GM23338 (cell line): ENCODE results near the gene TEX36. TPM values are rescaled to one million over a fixed set of nuclear protein-coding genes. Genes with fewer than 3 reads are reported as not detected.

Experiments
- ATAC-seq: fragments of 200-7000 bp; cut with Tn5 transposase; 3 replicates; pipeline ENCODE4 v1.9.1; 2020
- DNase-seq: peaks from one replicate; pipeline ENCODE4 v3.0.0-alpha.2; 2015; ENCODE audit warnings: low spot score
- H2AFZ ChIP-seq: fragments of 200-600 bp; sonication (generic); 2 replicates; pipeline ENCODE4 v1.8.0; 2016; ENCODE audit warnings: antibody characterized with exemption, mild to moderate bottlenecking, moderate library complexity
- H3F3A ChIP-seq: fragments of 200-600 bp; sonication (generic); replicated peaks from 2 replicates; pipeline ENCODE4 v1.8.0; 2017; ENCODE audit warnings: antibody characterized with exemption, mixed run types, low read depth
- H3K27ac ChIP-seq: fragments of 200-600 bp; sonication (generic); 2 replicates; pipeline ENCODE4 v1.6.1; 2016; ENCODE audit warnings: low read depth
- H3K27me3 ChIP-seq: fragments of 200-600 bp; sonication (generic); 2 replicates; pipeline ENCODE4 v1.8.0; 2016; ENCODE audit warnings: mild to moderate bottlenecking, mixed run types, moderate library complexity; ENCODE audit not compliant: insufficient read depth
- H3K36me3 ChIP-seq: fragments of 200-600 bp; sonication (generic); 2 replicates; pipeline ENCODE4 v1.8.0; 2016; ENCODE audit warnings: mild to moderate bottlenecking; ENCODE audit not compliant: insufficient read depth
- H3K4me1 ChIP-seq: fragments of 200-600 bp; sonication (generic); 2 replicates; pipeline ENCODE4 v1.8.0; 2016; ENCODE audit warnings: mild to moderate bottlenecking, moderate library complexity; ENCODE audit not compliant: insufficient read depth
- H3K4me2 ChIP-seq: fragments of 200-600 bp; sonication (generic); 2 replicates; pipeline ENCODE4 v1.7.1; 2017; ENCODE audit warnings: mixed run types
- H3K4me3 ChIP-seq: fragments of 200-600 bp; sonication (generic); 2 replicates; pipeline ENCODE4 v1.6.1; 2016; ENCODE audit warnings: mixed run types
- H3K79me2 ChIP-seq: fragments of 200-600 bp; sonication (generic); replicated peaks from 2 replicates; pipeline ENCODE4 v1.8.0; 2017; ENCODE audit warnings: mild to moderate bottlenecking; ENCODE audit not compliant: insufficient read depth
- H3K9me2 ChIP-seq: fragments of 200-600 bp; sonication (generic); 2 replicates; pipeline ENCODE4 v1.8.0; 2017; ENCODE audit not compliant: insufficient read depth
- H4K20me1 ChIP-seq: fragments of 200-600 bp; sonication (generic); replicated peaks from 2 replicates; pipeline ENCODE4 v1.8.0; 2017; ENCODE audit warnings: mild to moderate bottlenecking; ENCODE audit not compliant: insufficient read depth
- H3K27ac Mint-ChIP-seq: 2 replicates; pipeline ENCODE4 v1.8.0; 2020; ENCODE audit warnings: inconsistent platforms, mild to moderate bottlenecking, moderate library complexity, mixed read lengths
- H3K27me3 Mint-ChIP-seq: 3 replicates; pipeline ENCODE4 v1.8.0; 2022; ENCODE audit warnings: low read depth, mild to moderate bottlenecking, moderate library complexity, mixed read lengths, inconsistent platforms; ENCODE audit not compliant: insufficient read depth, poor library complexity
- H3K36me3 Mint-ChIP-seq: 3 replicates; pipeline ENCODE4 v1.8.0; 2021; ENCODE audit warnings: low read depth, mild to moderate bottlenecking, inconsistent platforms, moderate library complexity, mixed read lengths
- H3K4me1 Mint-ChIP-seq: 3 replicates; pipeline ENCODE4 v1.8.0; 2020; ENCODE audit warnings: mild to moderate bottlenecking, inconsistent platforms, mixed read lengths
- H3K4me3 Mint-ChIP-seq: 3 replicates; pipeline ENCODE4 v1.8.0; 2021; ENCODE audit warnings: moderate library complexity, mild to moderate bottlenecking, inconsistent platforms, mixed read lengths
- H3K9me3 Mint-ChIP-seq: 3 replicates; pipeline ENCODE4 v1.8.0; 2020; ENCODE audit warnings: moderate library complexity, mild to moderate bottlenecking, inconsistent platforms, mixed read lengths
- CTCF ChIP-seq, 2 experiments: fragments of 200-600 bp in 1 of 2; sonication (generic) in 1 of 2; conservative IDR thresholded peaks; 2 replicates each; pipeline versions ENCODE4 v1.5.1 to v1.6.1; 2016 to 2017; ENCODE audit warnings: antibody characterized with exemption in 2 of 2, low read depth in 2 of 2, mild to moderate bottlenecking in 2 of 2, moderate library complexity in 1 of 2
- ETS1 ChIP-seq: IDR thresholded peaks from 2 replicates; pipeline ENCODE4 v1.6.1; 2016; ENCODE audit warnings: antibody characterized with exemption
- EZH2 ChIP-seq: fragments of 200-600 bp; sonication (generic); IDR thresholded peaks from one replicate; pipeline ENCODE4 v1.8.0; 2017; ENCODE audit warnings: antibody characterized with exemption, mild to moderate bottlenecking, low read depth; ENCODE audit not compliant: unreplicated experiment
- JUNB ChIP-seq: IDR thresholded peaks from one replicate; pipeline ENCODE4 v1.6.1; 2016; ENCODE audit warnings: antibody characterized with exemption; ENCODE audit not compliant: unreplicated experiment
- NANOG ChIP-seq: IDR thresholded peaks from 2 replicates; pipeline ENCODE4 v1.6.1; 2016; ENCODE audit warnings: antibody characterized with exemption, borderline replicate concordance
- POLR2AphosphoS5 ChIP-seq: IDR thresholded peaks from 2 replicates; pipeline ENCODE4 v1.6.1; 2016; ENCODE audit warnings: antibody characterized with exemption, low read depth
- STAT1 ChIP-seq: IDR thresholded peaks from one replicate; pipeline ENCODE4 v1.6.1; 2016; ENCODE audit warnings: antibody characterized with exemption; ENCODE audit not compliant: unreplicated experiment
- ZNF114 ChIP-seq: fragments of 250-450 bp; sonication (Bioruptor Pico); IDR thresholded peaks from 2 replicates; pipeline ENCODE4 v1.5.0; 2020; ENCODE audit warnings: mild to moderate bottlenecking, moderate library complexity
- ZNF331 ChIP-seq: fragments of 250-450 bp; sonication (Bioruptor Pico); IDR thresholded peaks from 2 replicates; pipeline ENCODE4 v1.5.0; 2020; ENCODE audit warnings: low read depth, mild to moderate bottlenecking, moderate library complexity
- polyA plus RNA-seq: library from polyadenylated mRNA; unstranded; fragments of >200 nt; fragmentation: Nextera tagmentation; extraction: Ambion mirVana; gene quantifications from 2 replicates; pipeline ENCODE4 v1.2.1, GENCODE V29; 2016
- total RNA-seq: library from RNA; depleted of rRNA; stranded (reverse); fragments of >200 nt; shearing (Covaris generic); gene quantifications from 2 replicates; pipeline ENCODE4 v1.2.3, GENCODE V29; 2014
- TF ChIP-seq, protein P1 (sequence below): IDR thresholded peaks from one replicate; pipeline ENCODE4 v1.6.1; 2018; ENCODE audit warnings: antibody characterized with exemption; ENCODE audit not compliant: unreplicated experiment

The TEX36 gene
- total and polyA plus RNA-seq, 2 experiments from 2014 or later = not detected

DNA sequence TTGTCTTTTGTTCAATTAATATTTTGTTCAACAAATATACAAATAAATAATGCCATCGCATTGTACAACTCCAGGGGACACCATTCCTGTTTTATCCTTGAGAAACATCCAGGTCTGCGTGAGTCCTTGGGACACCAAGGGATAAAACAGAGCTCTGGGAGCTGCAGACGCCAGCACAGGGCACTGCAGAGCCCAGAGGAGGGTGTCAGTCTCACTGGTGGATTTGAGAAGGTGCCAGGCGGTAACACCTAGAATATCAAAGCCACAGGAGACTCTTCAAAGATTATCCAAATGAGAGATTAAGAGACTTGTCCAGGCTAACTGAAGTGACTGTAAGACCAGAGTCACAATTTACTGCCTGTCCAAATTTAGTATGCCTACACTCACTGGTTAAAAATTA lies 55.3 kb downstream of the TEX36 start:
- DNase-seq (no peak), ATAC-seq (no peak)
- Histone ChIP-seq H3F3A (no peaks in the 10 kb centered on the region), H3K36me3 (no peaks in the 10 kb centered on the region), H3K9me2 (no peaks in the 10 kb centered on the region; the same call in 1 of the 2 replicates), H4K20me1 (no peaks in the 10 kb centered on the region), H3K4me2 (no peak overlapping the region), H3K79me2 (no peaks in the 10 kb centered on the region), H3K4me1 (no peaks in the 10 kb centered on the region), H3K27me3 (no peaks in the 10 kb centered on the region), H2AFZ (no peak overlapping the region), H3K27ac (no peak overlapping the region), H3K4me3 (no peak overlapping the region)
- Mint-ChIP-seq H3K4me1 (peaks cover 7% of the 10 kb centered on the region), H3K36me3 (no peaks in the 10 kb centered on the region), H3K4me3 (no peak overlapping the region), H3K9me3 (no peaks in the 10 kb centered on the region; the same call in 1 of the 3 replicates), H3K27ac (no peak overlapping the region), H3K27me3 (peaks cover 1% of the 10 kb centered on the region)
- no peak for TF ChIP-seq ZNF331 (CRISPR knock-in tag)
- no peak for TF ChIP-seq STAT1
- TF ChIP-seq ETS1 = no peak
- TF ChIP-seq ZNF114 (CRISPR knock-in tag) = no peak
- no peak for TF ChIP-seq POLR2AphosphoS5
- no peak for TF ChIP-seq NANOG
- no peak for TF ChIP-seq JUNB

GRCh38 chr10:125626671-125627070 lies 56.3 kb downstream of the TEX36 start:
- no peak overlapping the region for H3K27ac Mint-ChIP-seq
- no peaks in the 10 kb centered on the region for H4K20me1 ChIP-seq
- no peak overlapping the region for H3K27ac ChIP-seq
- TF ChIP-seq, protein P1, sequence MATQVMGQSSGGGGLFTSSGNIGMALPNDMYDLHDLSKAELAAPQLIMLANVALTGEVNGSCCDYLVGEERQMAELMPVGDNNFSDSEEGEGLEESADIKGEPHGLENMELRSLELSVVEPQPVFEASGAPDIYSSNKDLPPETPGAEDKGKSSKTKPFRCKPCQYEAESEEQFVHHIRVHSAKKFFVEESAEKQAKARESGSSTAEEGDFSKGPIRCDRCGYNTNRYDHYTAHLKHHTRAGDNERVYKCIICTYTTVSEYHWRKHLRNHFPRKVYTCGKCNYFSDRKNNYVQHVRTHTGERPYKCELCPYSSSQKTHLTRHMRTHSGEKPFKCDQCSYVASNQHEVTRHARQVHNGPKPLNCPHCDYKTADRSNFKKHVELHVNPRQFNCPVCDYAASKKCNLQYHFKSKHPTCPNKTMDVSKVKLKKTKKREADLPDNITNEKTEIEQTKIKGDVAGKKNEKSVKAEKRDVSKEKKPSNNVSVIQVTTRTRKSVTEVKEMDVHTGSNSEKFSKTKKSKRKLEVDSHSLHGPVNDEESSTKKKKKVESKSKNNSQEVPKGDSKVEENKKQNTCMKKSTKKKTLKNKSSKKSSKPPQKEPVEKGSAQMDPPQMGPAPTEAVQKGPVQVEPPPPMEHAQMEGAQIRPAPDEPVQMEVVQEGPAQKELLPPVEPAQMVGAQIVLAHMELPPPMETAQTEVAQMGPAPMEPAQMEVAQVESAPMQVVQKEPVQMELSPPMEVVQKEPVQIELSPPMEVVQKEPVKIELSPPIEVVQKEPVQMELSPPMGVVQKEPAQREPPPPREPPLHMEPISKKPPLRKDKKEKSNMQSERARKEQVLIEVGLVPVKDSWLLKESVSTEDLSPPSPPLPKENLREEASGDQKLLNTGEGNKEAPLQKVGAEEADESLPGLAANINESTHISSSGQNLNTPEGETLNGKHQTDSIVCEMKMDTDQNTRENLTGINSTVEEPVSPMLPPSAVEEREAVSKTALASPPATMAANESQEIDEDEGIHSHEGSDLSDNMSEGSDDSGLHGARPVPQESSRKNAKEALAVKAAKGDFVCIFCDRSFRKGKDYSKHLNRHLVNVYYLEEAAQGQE = no peak
- TF ChIP-seq CTCF (conservative IDR thresholded peaks at IDR 0.05; ENCODE audit: low read depth in 2 of 2) (no peak), EZH2 (no peak), JUNB (no peak)

More at GRCh38 chr10:125626671-125627070, 56.3 kb downstream of the TEX36 start:
- Histone ChIP-seq H3K4me2 (no peak overlapping the region), H3K36me3 (no peaks in the 10 kb centered on the region), H3K79me2 (no peaks in the 10 kb centered on the region), H3F3A (no peaks in the 10 kb centered on the region), H3K4me1 (no peaks in the 10 kb centered on the region), H3K9me2 (no peaks in the 10 kb centered on the region; the same call in 1 of the 2 replicates), H3K27me3 (no peaks in the 10 kb centered on the region), H2AFZ (peak overlapping the region; percentile 63), H3K4me3 (no peak overlapping the region)
- H3K36me3 Mint-ChIP-seq = no peaks in the 10 kb centered on the region
- peaks cover 4% of the 10 kb centered on the region; the same call in 2 of the 3 replicates for H3K9me3 Mint-ChIP-seq
- no peak for DNase-seq
- peaks cover 5% of the 10 kb centered on the region for H3K27me3 Mint-ChIP-seq
- H3K4me1 Mint-ChIP-seq = peaks cover 7% of the 10 kb centered on the region
- no peak overlapping the region for H3K4me3 Mint-ChIP-seq
- no peak for ATAC-seq
